ENCODE data around the gene FZR1. TPM values are rescaled to one million over a fixed set of nuclear protein-coding genes. Genes with fewer than 3 reads are reported as not detected.
A peak's percentile ranks its signal among the peaks of the same experiment; 100 is the strongest.

The FZR1 gene
- total RNA-seq, 1 experiment from 2014 or later, result 87.4 TPM

- Histone ChIP-seq H3K4me3 (ENCODE audit: low read depth, low read length, poor library complexity, severe bottlenecking) (no peak overlapping the region), H3K9me3 (ENCODE audit: low read depth, low read length, poor library complexity, severe bottlenecking) (no peaks in the 10 kb centered on the region), H3K36me3 (ENCODE audit: insufficient read depth, low read length, poor library complexity, severe bottlenecking) (no peaks in the 10 kb centered on the region), H3K27me3 (replicated peaks; ENCODE audit: insufficient read depth, low read depth, low read length, poor library complexity) (peaks cover 3% of the 10 kb centered on the region), H3K27ac (ENCODE audit: low read depth, low read length, poor library complexity, severe bottlenecking) (no peak overlapping the region), H3K4me1 (ENCODE audit: insufficient read depth, low read length, poor library complexity, severe bottlenecking) (no peaks in the 10 kb centered on the region)
- peak; percentile 97 for TF ChIP-seq CTCF (conservative IDR thresholded peaks at IDR 0.05; ENCODE audit: low read depth, low read length)
- no peak for TF ChIP-seq EZH2 (IDR thresholded peaks at IDR 0.05; ENCODE audit: borderline replicate concordance, low read depth, low read length, poor library complexity, severe bottlenecking)
- DNase-seq (ENCODE audit: low spot score), result peak; percentile 46
- intact Hi-C loops (cut with micrococcal nuclease; ENCODE audit: unreplicated experiment), result loop anchor here (5.0 kb wide), 1 partner anchor 165 kb away; no protein-coding TSS in a partner anchor
- CTCF ChIA-PET, result interaction anchor here (1.0 kb wide), 1 partner anchor 167 kb away, joined by 3 read pairs; no protein-coding TSS in a partner anchor
- BruUV-seq (replicated peaks), result no TSS peak
- POLR2A ChIA-PET (ENCODE audit: low non-redundant PET), result no interaction called here
Measured at GRCh38 chr19:3471954-3472655, 34.0 kb upstream of the FZR1 start.

- Histone ChIP-seq H3K4me1 (ENCODE audit: insufficient read depth, low read length, poor library complexity, severe bottlenecking) (no peaks in the 10 kb centered on the region), H3K27ac (ENCODE audit: low read depth, low read length, poor library complexity, severe bottlenecking) (no peak overlapping the region), H3K4me3 (ENCODE audit: low read depth, low read length, poor library complexity, severe bottlenecking) (no peak overlapping the region), H3K27me3 (replicated peaks; ENCODE audit: insufficient read depth, low read depth, low read length, poor library complexity) (peaks cover 3% of the 10 kb centered on the region), H3K9me3 (ENCODE audit: low read depth, low read length, poor library complexity, severe bottlenecking) (no peaks in the 10 kb centered on the region), H3K36me3 (ENCODE audit: insufficient read depth, low read length, poor library complexity, severe bottlenecking) (no peaks in the 10 kb centered on the region)
- ChIA-PET CTCF (no interaction called here), POLR2A (ENCODE audit: low non-redundant PET) (no interaction called here)
- BruUV-seq (replicated peaks), result no TSS peak
- no peak for DNase-seq (ENCODE audit: low spot score)
- intact Hi-C loops (cut with micrococcal nuclease; ENCODE audit: unreplicated experiment), result loop anchor here (5.0 kb wide), 1 partner anchor 167 kb away; no protein-coding TSS in a partner anchor
- TF ChIP-seq EZH2 (IDR thresholded peaks at IDR 0.05; ENCODE audit: borderline replicate concordance, low read depth, low read length, poor library complexity, severe bottlenecking) (no peak), CTCF (conservative IDR thresholded peaks at IDR 0.05; ENCODE audit: low read depth, low read length) (no peak)
Measured at GRCh38 chr19:3474010-3474409, 32.1 kb upstream of the FZR1 start.

- Histone ChIP-seq H3K27me3 (replicated peaks; ENCODE audit: insufficient read depth, low read depth, low read length, poor library complexity) (no peaks in the 10 kb centered on the region), H3K9me3 (ENCODE audit: low read depth, low read length, poor library complexity, severe bottlenecking) (no peaks in the 10 kb centered on the region), H3K36me3 (ENCODE audit: insufficient read depth, low read length, poor library complexity, severe bottlenecking) (no peaks in the 10 kb centered on the region), H3K27ac (ENCODE audit: low read depth, low read length, poor library complexity, severe bottlenecking) (no peak overlapping the region), H3K4me3 (ENCODE audit: low read depth, low read length, poor library complexity, severe bottlenecking) (no peak overlapping the region), H3K4me1 (ENCODE audit: insufficient read depth, low read length, poor library complexity, severe bottlenecking) (no peaks in the 10 kb centered on the region)
- TF ChIP-seq CTCF (conservative IDR thresholded peaks at IDR 0.05; ENCODE audit: low read depth, low read length) (no peak), EZH2 (IDR thresholded peaks at IDR 0.05; ENCODE audit: borderline replicate concordance, low read depth, low read length, poor library complexity, severe bottlenecking) (no peak)
- ChIA-PET CTCF (no interaction called here), POLR2A (ENCODE audit: low non-redundant PET) (no interaction called here)
- no peak for DNase-seq (ENCODE audit: low spot score)
- intact Hi-C loops (cut with micrococcal nuclease; ENCODE audit: unreplicated experiment), result loop anchor here (5.0 kb wide), 1 partner anchor 167 kb away; no protein-coding TSS in a partner anchor
- BruUV-seq (replicated peaks), result no TSS peak
Measured at GRCh38 chr19:3474614-3475013, 31.5 kb upstream of the FZR1 start.

Data from A673 (cell line).